GM21619 (cell line): ENCODE results near the gene DNM3.

Experiments used
- ATAC-seq: cut with Tn5 transposase; IDR thresholded peaks from one replicate; pipeline ENCODE4 v1.9.1; 2021; ENCODE audit not compliant: unreplicated experiment

Gene DNM3

GRCh38 chr1:172460887-172461315 lies 619.6 kb downstream of the DNM3 start:
- ATAC-seq, result no peak
